ENCODE measurements around the gene CSNK1A1.
"Not testable (repeated sequence)": the region's sequence is repeated elsewhere in the genome, so short reads cannot be mapped to it uniquely, and the experiment has no call there.

The CSNK1A1 gene

DNA sequence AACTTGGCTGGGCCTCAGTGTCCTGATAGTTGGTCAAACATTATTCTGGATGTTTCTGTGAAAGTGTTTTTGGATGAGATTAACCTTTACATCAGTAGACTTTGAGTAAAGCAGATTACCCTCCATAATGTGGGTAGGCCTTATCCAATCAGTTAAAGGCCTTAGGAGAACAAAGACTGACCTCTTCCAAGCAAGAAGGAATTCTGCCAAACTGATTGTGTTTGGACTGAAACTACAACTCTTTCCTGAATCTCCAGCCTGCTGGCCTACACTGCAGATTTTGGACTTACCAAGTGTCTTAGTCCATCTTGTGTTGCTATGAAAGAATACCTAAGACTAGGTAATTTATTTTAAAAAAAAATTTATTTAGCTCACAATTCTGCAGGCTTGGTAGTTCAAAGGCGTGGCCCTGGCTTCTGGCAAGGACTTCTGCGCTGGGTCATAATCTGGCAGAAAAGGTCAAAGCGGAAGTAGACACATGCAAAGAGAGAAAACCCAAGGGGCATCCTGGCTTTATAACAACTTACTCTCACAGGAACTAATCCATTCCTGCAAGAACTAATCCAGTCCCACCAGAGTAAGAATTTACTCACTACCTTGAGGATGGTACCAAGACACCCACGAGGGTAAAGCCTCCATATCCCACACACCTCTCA lies 21.5 kb upstream of the CSNK1A1 start:
- DNase-seq (ENCODE audit: low read depth): no peak

- DNase-seq (ENCODE audit: low read depth): no peak
Observed at GRCh38 chr5:149572170-149572569, 20.9 kb upstream of the CSNK1A1 start.

DNA sequence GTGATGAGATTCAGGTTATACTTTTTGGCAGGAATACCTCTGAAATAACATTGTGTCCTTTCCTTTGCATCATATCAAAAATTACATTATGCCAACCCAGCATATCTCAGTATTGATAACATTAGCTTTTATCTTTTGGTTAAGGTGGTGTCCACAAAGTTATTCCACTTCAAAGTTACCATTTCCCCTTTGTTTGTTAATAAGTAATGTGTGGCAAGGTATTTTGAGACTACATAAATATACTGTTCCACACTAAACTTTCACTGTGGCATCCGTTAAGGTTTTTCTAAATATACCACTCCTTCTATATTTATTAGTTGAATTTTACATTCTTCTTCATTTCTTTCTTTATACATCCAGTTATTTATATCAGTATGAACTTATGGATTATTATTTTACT lies 16.0 kb upstream of the CSNK1A1 start:
- no peak for DNase-seq (ENCODE audit: low read depth)

DNA sequence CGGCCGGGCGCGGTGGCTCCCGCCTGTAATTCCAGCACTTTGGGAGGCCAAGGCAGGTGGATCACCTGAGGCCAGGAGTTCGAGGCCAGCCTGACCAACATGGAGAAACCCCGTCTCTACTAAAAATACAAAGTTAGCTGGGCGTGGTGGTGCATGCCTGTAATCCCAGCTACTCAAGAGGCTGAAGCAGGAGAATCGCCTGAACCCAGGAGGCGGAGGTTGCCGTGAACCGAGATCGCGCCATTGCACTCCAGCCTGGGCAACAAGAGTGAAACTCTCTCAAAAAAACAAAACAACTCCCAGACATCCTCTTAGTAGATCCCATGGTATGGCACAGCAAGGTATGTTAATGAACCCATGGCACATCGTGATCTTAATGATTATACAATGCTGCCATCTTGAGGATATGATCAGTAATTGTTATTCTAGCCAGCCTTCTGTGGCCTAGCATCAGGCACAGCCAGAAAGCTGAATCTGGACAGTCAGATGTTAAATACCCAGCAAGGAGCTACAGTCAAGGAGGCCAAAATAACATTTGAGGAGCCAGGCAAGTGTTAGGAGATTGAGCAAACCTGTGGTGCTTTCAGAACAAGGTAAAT lies 13.4 kb upstream of the CSNK1A1 start:
- DNase-seq (ENCODE audit: low read depth): not testable (repeated sequence)

GRCh38 chr5:149563466-149563865 lies 12.2 kb upstream of the CSNK1A1 start:
- no peak for DNase-seq (ENCODE audit: low read depth)

GRCh38 chr5:149561848-149562247 lies 10.6 kb upstream of the CSNK1A1 start:
- DNase-seq (ENCODE audit: low read depth): no peak

- no peak for DNase-seq (ENCODE audit: low read depth)
Observed at GRCh38 chr5:149559706-149560105, 8.5 kb upstream of the CSNK1A1 start.

DNA sequence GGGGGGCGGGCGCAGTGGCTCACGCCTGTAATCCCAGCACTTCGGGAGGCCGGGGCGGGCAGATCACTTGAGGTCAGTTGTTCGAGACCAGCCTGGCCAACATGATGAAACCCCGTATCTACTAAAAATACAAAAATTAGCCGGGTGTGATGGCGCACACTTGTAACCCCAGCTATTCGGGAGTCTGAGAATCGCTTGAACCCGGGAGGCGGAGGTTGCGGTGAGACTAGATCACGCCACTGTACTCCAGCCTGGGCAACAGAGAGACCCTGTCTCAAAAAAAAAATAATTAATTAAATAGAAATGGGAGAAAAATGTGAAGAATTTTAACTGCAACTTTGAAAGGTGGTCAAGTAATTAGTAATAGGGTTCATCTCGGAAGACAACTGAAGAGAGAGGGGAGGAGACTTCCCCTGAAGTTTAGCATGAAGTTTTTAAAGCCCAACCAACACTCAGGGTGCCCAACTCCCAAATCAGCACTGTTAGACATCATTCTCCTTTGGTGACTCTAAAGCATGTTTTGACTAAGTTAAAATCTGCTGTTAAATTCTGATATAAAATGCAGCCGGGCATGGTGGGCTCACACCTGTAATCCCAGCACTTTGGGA lies 1.4 kb upstream of the CSNK1A1 start:
- no peak for DNase-seq (ENCODE audit: low read depth)

DNA sequence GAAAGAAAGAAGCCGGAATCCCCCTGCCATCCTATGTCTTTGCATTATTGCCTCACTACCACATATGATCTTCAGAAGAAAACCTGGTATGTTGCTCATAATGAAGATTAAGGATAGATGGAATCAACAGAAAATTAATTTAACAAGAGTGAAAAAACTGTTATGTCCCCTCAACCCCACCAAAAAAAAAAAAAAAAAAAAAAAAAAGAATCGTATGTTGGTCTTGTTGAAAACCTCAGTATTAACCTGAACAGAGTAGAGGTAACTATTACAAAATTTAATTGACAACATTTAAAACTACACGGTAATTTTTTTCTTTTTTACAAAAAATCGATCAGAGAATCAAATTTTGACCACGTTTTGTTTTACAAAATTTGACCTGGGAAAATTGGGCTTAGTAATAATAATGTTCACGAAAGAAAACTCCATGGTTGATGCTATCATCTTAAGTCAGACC lies 827 bp upstream of the CSNK1A1 start:
- DNase-seq (ENCODE audit: low read depth): no peak

DNA sequence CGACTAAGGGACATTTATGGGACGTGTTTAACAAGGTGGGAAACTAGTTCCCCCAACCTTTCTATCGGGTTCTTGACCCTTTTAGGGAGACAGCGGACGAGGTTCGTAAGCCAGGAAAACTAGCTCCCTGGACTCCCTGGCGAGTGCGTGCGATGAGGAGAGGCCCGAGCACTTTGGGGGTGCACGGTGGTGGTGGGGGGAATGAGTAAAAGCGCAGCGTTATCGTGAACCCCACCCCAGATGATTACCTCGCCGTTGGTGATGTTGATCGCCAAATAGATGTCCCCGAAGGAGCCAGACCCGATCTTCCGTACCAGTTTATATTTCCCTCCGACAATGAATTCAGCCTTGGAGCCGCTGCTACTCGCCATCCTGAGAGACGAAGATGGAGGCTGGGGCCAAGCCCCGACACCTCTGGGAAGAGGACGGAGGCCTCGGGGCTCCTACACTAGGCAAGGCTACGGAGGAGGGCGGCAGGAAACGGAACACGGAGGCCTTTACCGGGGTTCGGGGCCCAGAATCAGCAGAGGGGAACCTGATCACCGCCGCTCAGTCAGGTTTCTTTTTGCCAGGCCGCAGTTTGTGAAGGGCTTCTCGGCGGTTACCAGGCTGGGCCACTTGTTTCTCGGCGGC lies 529 bp downstream of the CSNK1A1 start:
- no peak for DNase-seq (ENCODE audit: low read depth)

DNA sequence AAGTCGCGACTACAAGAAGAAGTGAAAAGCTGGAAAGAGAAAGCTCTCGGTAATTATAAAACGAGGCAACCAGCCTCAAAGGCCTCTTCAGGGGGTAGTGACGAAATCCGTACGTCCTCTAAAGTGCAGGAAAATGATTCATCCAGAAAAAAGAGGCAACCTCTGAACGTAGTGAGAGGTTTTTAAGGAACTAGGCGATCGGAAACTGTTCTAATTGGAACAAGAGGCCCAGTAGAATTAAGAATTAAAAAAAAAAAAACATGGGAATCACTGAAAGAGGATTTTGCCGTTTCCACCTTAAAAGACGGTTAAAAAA lies 1.0 kb downstream of the CSNK1A1 start:
- DNase-seq (ENCODE audit: low read depth): no peak

GRCh38 chr5:149549461-149550267 lies 1.6 kb downstream of the CSNK1A1 start:
- DNase-seq (ENCODE audit: low read depth): no peak

DNA sequence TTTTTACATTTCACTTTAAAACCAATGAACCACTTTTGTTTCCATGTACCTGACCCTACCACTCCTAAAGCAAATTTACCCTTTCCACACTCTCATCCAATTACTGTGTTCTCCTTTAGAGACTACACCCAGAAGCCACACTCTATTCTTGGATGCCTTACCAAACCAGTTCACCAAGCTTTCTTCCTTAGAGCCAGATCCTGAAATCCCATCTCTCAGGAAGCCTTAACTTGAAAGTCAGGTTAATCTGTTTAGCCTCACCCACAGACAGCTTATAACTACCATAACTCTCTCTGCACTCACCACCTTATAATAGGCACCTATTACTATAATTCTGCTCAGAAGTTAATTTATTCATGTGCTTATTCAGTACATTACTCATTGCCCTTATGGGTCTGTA lies 4.3 kb downstream of the CSNK1A1 start:
- no peak for DNase-seq (ENCODE audit: low read depth)

DNA sequence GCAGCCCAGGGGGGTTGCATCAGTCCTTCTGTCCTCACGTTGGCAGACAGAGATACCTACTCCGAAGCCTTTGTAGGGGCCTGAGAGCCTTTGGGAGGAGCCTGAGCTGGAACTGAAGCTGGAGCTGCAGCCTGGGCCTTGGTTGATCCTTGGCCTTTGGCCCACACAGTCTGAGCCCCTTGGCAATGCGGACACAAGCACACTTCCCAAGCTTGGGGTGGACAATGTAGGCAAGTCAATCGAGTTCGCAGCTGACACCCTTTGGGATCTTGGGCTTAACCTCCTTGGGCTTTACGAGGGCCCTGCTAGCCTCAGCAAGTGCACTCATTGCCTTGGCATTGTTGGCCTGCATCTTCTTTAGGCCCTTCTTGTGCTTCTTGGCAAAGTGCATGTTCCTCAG lies 5.9 kb downstream of the CSNK1A1 start:
- no peak for DNase-seq (ENCODE audit: low read depth)

DNA sequence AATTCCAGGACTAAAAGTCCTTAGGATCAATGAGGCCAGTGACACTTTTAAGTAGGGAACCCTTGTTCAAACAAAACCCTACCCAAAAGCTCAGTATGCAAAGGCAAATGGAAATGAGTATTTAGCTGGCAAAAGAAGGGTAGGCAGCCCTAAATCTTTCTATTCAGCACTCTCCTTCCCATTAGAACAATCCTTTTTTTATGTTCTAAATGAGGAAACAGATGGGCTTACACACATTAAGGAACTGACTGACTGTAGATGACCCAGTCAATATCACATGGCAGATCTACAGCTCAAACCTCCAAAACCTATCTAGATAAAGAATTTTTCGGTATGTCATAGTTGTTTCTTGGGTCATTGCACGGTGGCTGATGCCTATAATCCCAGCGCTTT lies 7.2 kb downstream of the CSNK1A1 start:
- no peak for DNase-seq (ENCODE audit: low read depth)

DNA sequence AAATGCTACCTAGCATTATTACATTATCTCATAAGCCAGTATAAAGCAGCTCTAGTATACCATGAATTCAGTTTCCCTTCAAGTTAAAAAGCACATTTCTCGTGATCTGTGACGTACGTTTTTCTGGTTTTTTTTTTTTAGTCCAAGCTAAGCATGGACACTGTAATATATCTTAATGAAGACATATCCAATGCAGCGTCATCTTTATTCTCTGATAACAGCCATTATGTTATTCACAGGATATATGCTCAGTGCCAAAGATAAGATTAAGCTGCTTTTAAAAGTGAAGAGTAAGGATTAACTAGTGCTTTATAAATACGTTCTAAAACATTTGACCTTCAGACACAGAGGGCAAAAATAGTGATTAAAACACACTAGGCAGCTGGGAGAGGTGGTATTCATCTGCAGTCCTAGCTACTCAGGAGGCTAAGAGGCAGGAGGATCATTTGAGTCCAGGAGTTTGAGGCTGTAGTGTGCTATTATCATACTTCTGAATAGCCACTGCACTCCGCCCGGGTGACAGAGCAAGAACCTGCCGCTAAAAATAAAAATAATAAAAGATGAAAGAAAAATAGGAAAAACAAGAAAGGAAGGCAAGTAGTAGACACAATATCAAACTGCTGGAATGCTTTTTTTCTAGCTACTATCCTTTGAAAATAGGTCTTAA lies 7.7 kb downstream of the CSNK1A1 start:
- no peak for DNase-seq (ENCODE audit: low read depth)

- no peak for DNase-seq (ENCODE audit: low read depth)
Observed at GRCh38 chr5:149541893-149542292, 9.3 kb downstream of the CSNK1A1 start.

DNA sequence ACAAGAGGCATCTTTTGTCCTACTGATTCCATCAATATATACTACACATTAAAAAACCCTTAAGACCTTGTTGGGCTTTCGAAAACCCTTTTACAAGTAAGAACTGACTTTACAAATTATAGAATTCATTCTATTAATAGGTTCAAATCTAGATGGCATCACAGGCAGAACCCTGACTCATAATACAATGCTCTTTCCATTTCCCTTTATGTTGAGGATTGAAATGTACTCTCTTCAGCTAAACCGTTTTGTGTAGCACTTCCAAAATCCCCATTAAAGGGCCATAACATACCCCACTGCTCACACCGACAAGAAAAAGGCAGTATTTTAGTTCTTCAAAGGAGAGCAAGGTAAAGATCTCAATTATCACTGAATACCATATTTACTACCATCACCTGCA lies 11.2 kb downstream of the CSNK1A1 start:
- no peak for DNase-seq (ENCODE audit: low read depth)

DNA sequence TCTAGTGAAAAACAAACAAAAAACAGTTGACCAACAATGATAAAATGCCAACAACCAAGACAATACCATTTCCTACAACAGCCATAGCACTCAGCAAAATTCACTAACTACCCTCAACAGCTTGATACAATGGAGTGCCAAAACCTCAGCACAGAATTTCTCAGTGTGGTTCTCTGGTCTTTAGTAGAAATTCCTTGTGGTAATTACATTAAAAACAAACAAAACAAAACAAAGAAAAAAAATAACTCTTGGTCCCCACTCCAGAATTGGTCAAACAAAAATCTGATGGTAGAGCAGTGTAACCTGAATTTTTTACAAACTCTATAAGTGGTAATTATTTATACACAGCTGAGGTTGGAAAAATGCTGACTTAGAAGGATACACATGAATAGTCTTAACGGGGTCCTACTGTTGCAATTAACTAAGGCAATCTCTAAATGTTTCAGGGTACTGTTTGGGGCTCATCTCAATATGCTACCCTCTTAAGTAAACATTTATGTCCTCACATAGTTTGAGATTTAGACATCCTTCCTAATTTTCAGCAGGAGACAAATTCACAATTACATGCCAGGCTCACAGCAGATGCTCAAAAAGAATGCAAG lies 13.8 kb downstream of the CSNK1A1 start:
- DNase-seq (ENCODE audit: low read depth): no peak

DNA sequence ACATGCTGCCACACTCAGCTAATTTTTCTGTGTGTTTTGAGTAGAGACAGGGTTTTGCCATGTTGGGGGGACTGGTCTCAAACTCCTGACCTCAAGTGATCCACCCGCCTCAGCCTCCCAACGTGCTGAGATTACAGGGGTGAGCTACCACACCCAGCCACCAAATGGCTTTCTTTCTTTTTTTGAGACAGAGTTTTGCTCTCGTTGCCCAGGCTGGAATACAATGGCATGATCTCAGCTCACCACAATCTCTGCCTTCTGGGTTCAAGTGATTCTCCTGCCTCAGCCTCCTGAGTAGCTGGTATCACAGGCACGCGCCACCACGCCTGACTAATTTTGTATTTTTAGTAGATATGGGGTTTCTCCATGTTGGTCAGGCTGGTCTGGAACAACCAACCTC lies 15.5 kb downstream of the CSNK1A1 start:
- not testable (repeated sequence) for DNase-seq (ENCODE audit: low read depth)

- DNase-seq (ENCODE audit: low read depth): no peak
Observed at GRCh38 chr5:149532413-149532812, 18.8 kb downstream of the CSNK1A1 start.

GRCh38 chr5:149529463-149529862 lies 21.8 kb downstream of the CSNK1A1 start:
- no peak for DNase-seq (ENCODE audit: low read depth)
